GM21619 (cell line): Measurements from ENCODE around the gene RASL11B.

Experiments used
- ATAC-seq: cut with Tn5 transposase; IDR thresholded peaks from one replicate; pipeline ENCODE4 v1.9.1; 2021; ENCODE audit not compliant: unreplicated experiment

Gene RASL11B

GRCh38 chr4:52870225-52870624 lies 8.1 kb downstream of the RASL11B start:
- ATAC-seq, result no peak

DNA sequence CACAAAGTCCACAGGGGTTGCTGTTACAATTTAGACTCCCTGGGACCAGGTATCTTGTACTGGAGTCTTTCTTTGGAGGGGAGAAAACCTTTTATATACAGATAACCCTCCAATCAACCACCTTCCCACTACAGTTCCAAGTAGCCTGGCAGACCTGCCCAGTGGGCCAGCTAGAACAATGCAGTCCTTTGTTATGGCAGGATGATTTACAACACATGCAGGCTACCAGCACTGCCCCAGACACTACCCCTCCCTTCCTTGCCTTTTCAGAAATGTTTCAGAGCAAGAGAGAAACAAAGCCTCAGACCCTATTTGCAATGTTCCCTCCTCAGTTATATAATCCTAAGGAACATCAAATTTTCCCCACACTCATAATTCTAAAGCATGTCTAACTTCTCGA lies 11.1 kb downstream of the RASL11B start:
- ATAC-seq, result no peak

DNA sequence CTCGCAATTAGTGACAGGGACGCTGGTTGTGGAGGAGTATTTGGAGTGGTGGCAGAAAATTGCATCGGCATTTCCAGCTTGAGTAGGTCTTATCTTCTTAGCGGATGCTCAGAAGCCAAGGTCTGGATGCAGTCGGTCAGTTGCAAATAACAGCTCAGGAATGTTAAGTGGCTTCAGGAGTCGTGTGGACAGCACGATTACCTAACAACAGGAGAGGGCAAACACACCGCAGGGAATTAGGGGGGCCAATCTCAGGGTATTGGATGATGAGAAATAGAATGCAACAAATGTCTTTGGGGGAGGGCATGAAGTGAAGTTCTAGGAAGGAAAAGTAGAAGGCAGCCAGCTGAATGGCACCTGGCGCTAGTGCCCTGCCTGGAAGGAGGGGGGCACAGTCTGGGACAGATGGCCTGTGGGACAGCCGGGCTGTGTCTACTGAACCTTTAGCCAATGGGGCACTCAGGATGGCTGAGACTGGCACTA lies 11.8 kb downstream of the RASL11B start:
- ATAC-seq, result no peak

- ATAC-seq, result no peak
Measured at GRCh38 chr4:52874948-52875347, 12.8 kb downstream of the RASL11B start.

GRCh38 chr4:52876069-52876468 lies 14.0 kb downstream of the RASL11B start:
- no peak for ATAC-seq

GRCh38 chr4:52877036-52877435 lies 14.9 kb downstream of the RASL11B start:
- no peak for ATAC-seq

- no peak for ATAC-seq
Measured at GRCh38 chr4:52877694-52878093, 15.6 kb downstream of the RASL11B start.

- ATAC-seq, result no peak
Measured at GRCh38 chr4:52879471-52879870, 17.4 kb downstream of the RASL11B start.

- ATAC-seq, result no peak
Measured at GRCh38 chr4:52880994-52881393, 18.9 kb downstream of the RASL11B start.

GRCh38 chr4:52883183-52883621 lies 21.1 kb downstream of the RASL11B start:
- ATAC-seq, result no peak

GRCh38 chr4:52883707-52884669 lies 21.9 kb downstream of the RASL11B start:
- no peak for ATAC-seq

DNA sequence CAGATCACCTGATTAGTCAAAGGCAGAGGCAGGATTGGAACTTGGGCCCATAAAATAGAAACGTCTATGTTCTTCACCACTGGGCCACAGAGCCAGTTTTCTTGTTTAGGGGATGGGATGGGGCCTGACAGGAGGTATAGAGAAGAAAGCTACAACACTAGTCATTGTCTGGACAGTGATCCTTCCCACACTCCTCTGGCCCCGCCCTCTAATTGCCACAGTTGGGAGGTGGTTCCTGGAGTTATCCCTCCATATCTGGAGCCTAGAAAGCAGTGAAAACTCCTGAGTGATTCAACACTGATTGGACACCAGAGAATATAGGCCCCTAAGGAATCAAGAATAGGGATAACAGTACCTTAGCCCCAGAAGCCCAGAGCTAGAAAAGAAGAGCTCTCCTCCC lies 22.9 kb downstream of the RASL11B start:
- no peak for ATAC-seq

DNA sequence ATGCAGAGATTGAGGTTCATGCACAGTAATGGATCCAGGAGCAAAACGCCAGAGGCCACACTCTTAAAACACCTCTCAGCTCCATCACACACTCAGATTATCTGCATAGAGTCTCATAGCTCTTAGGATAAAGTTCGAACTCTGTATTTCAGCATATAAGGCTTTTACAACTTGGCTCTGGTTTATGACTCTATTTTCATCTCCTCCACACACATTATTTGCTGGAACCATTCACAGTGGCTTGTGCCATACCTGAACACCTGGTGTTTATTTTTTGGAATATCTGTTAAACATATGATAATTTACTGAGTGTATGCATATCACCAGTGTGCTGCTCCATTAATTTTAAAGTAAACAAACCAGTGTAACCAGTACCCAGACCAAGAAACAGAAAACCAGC lies 27.2 kb downstream of the RASL11B start:
- ATAC-seq, result no peak

- no peak for ATAC-seq
Measured at GRCh38 chr4:52889778-52890520, 27.8 kb downstream of the RASL11B start.

GRCh38 chr4:52890521-52890791 lies 28.3 kb downstream of the RASL11B start:
- no peak for ATAC-seq

DNA sequence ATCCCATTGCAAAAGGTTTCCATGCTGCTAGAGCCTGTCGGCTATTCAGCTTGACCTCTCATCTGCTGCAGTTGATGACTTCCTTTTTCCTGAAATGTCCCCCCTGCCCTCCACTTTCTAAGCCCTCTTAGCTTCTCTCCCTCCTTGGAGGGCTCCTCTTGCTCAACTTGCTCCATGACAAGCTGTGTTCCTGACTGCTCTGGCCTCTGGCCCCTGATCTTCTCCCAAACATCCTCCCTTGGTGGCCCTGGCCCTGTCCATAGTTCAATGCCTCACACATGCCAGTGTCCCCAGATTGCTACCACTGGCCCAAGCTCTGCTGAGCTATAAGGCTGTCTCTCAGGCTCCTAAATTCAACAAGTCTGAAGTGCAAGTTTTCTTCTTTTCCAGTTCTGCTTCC lies 29.6 kb downstream of the RASL11B start:
- no peak for ATAC-seq

GRCh38 chr4:52892880-52893279 lies 30.8 kb downstream of the RASL11B start:
- ATAC-seq, result no peak

GRCh38 chr4:52894443-52894842 lies 32.3 kb downstream of the RASL11B start:
- no peak for ATAC-seq

DNA sequence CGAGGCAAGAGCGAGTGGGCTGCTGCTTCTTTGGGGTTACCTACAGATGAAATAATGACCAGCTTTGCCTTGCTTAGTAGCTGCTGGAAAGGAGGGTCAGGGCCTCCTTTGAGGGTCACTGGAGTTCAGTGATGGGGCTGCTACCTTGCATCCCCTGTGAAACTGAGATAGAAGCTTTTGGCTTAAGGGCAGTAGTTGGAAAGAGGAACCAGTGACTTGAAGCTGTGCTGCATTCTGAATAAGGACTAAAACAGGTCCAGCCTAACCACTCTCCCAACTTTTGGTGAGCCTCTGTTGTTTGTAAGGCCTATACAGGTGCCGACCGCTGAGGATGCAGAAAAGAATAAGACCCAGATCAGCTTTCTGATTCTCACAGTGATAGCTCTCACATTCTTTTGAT lies 41.2 kb downstream of the RASL11B start:
- ATAC-seq, result no peak

DNA sequence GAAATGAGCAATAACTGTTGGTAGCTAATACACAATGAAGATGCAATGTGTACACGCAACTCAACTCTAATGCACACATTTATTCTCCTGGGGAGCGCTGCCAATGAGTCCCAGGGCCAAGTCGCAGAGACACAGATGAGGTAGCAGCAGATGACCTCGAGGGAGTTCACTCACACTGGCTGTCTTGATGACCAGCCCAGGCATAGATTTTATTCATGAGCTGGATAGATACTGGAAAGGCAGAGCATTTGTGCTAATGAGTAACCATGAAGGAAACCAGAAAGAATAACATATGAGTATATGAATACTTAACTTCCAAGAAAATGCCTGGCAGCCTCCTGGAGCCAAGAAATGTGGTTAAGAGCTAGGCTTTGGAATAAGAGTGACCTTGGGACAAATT lies 42.3 kb downstream of the RASL11B start:
- ATAC-seq, result no peak

- ATAC-seq, result no peak
Measured at GRCh38 chr4:52907510-52907909, 45.4 kb downstream of the RASL11B start.

DNA sequence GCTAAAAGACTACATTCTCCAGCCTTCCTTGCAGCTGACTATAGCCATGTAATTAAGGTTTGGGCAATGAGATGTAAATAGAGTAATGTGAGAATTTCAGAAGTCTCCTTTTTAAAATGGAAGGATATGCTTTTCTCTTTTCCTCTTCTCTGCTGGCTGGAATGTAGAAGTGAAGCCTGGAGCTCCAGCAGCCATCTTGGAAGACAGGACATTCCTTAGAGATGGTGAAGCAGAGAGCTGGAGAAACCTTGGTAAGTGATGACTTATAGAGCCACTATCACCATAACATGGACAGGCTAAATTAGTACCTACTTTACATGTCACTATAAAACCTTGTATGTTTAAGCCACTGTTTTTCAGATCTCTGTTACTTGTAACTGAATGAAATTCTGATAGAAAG lies 48.0 kb downstream of the RASL11B start:
- ATAC-seq, result no peak
